T1000 (cell line): Measurements from ENCODE around the gene POT1.
"Not testable (repeated sequence)": the region's sequence is repeated elsewhere in the genome, so short reads cannot be mapped to it uniquely, and the experiment has no call there.

ENCODE experiments used
- DNase-seq: peaks from one replicate; lab custom pipeline; 2025; ENCODE audit warnings: mixed read lengths; lab: John Stamatoyannopoulos, UW

The POT1 gene, protein sequence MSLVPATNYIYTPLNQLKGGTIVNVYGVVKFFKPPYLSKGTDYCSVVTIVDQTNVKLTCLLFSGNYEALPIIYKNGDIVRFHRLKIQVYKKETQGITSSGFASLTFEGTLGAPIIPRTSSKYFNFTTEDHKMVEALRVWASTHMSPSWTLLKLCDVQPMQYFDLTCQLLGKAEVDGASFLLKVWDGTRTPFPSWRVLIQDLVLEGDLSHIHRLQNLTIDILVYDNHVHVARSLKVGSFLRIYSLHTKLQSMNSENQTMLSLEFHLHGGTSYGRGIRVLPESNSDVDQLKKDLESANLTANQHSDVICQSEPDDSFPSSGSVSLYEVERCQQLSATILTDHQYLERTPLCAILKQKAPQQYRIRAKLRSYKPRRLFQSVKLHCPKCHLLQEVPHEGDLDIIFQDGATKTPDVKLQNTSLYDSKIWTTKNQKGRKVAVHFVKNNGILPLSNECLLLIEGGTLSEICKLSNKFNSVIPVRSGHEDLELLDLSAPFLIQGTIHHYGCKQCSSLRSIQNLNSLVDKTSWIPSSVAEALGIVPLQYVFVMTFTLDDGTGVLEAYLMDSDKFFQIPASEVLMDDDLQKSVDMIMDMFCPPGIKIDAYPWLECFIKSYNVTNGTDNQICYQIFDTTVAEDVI

DNA sequence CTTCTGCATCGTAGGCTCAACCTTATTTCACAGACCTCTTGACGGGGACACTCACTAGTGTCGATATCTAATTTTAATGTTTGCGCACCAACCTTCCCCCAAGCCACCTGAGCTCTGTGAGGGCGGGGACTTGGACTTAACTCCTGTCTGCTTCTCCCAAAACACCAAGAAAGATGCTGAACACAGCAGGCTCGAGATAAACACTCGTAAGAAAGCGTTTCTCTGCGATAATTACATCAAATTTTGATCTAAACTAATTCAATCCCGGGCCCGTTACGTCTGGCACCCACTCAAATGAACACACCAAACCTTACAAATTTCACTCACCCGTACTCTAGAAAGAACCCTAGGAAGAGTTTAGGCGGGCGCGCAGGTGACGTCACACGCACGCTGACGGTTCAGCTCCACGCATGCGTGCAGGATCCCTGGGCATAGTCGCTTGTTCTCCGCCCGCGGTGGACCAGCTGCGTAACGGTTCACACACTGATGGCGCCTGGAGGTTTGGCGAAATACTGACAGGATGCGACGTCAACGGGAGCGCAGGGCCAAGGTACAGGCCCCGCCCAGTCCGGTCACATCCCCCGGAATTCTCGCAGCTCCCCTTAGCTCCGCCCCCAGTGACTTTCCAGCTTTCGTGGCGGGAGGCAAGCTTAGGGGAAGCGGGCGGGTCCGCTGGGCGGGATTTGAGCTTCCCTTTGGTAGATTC lies at the start of gene POT1:
Gene POT1, minus strand, starts transcription at position 359 of the 706 bp plus-strand sequence. CDS start 32,652 bp downstream, outside the sequence.
- DNase-seq = peak; percentile 96

DNA sequence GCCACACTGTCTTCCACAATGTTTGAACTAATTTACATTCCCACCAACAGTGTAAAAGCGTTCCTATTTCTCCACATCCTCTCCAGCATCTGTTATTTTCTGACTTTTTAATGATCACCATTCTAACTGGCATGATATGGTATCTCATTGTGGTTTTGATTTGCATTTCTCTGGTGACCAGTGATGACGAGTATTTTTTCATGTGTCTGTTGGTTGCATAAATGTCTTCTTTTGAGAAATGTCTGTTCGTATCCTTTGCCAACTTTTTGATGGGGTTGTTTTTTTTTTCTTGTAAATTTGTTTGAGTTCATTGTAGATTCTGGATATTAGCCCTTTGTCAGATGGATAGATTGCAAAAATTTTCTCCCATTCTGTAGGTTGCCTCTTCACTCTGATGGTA lies 45.5 kb upstream of the POT1 start:
- not testable (repeated sequence) for DNase-seq

DNA sequence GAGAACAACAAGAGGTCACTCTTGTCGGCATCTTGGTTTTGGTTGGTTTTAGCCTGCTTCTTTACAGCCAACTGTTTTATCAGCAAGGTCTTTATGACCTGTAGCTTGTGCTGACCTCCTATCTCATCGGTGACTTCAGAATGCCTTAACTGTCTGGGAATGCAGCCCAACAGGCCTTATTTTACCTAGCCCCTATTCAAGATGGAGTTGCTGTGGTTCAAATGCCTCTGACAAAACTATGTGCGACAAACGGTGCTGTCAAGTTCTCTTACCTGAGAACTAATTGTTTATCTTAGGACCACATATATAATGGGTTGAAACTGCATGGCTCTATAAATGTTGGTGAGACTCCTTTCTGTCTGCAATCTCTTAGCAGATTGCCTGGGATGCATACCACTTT lies 35.9 kb upstream of the POT1 start:
- no peak for DNase-seq

DNA sequence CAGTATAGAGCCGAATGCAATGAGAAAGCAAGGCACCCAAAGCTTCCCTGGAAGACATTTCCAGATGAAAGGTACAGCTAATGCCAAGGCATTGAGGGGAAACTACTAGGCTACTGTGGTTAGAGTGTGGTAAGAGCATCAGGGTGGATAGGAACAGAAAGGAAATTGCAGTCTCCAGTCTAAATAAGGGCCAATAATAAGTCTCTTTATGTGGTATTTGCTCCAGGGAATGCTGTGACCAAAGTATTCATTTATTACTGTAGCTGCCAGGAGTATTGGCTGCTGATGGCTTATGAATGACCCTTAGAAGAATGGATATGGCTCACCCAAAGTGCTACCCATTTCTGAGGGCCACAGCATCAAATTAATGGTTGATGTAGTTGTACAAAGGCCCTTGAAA lies 30.1 kb upstream of the POT1 start:
- no peak for DNase-seq

DNA sequence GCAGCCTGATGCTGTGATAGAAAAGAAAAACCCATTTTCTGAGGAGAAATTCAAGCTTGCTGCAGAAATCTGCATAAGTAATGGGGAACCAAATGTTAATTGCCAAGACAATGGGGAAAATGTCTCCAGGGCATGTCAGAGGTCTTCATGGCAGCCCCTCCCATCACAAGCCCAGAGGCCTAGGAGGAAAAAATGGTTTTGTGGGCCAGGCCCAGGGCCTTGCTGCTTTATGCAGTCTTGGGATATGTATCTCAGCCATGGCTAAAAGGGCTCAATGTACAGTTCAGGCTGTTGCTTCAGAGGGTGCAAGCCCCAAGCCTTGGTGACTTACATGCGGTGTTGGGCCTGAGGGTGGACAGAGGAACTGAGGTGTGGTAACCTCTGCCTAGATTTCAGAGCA lies 28.3 kb upstream of the POT1 start:
- DNase-seq = not testable (repeated sequence)

DNA sequence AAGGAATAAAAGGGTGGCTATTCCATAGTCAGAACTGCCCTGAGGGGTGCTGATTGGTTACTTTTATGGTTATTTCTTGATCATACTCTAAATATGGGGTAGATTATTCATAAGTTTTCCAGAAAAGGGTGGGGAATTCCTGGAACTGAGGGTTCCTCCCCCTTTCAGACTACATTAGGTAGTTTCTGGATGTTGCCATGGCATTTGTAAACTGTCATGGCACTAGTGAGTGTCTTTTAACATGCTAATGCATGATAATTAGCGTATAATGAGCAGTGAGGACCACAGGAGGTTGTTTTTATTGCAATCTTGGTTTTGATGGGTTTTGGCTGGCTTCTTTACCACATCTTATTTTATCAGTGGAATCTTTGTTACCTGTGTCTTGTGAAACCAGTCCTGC lies 26.5 kb upstream of the POT1 start:
- no peak for DNase-seq

DNA sequence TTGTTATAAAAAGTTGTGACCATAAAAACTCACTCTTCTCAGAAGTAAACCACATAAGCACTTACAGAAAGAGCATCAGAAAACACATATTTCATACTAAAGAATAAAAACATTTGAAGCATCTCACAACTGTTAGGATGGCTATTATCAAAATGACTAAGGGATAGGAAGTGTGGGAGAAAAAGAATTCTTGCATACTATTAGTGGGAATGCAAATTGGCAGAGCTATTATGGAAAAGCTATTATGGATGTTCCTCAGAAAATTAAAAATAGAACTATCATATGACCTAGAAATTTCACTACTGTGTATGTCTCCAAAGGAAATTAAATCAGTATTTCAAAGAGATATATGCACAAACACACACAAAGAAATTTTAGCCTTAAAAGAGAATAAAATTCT lies 25.2 kb upstream of the POT1 start:
- no peak for DNase-seq

DNA sequence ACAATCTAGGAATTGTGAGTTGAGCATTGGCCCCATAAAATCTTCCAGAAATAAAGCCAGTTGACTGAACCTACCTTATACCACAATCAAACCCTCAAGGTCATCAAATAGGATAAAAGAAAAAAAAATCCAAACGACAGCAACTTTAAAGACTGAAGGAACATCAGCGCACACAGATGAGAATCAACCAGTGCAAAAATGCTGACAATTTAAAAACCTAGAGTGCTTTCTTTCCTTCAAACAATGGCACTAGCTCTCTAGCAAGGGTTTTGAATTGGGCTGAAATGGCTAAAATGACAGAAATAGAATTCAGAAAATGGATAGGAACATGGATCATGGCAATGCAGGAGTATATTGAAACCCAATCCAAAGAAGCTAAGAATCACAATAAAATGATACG lies 16.1 kb upstream of the POT1 start:
- no peak for DNase-seq

DNA sequence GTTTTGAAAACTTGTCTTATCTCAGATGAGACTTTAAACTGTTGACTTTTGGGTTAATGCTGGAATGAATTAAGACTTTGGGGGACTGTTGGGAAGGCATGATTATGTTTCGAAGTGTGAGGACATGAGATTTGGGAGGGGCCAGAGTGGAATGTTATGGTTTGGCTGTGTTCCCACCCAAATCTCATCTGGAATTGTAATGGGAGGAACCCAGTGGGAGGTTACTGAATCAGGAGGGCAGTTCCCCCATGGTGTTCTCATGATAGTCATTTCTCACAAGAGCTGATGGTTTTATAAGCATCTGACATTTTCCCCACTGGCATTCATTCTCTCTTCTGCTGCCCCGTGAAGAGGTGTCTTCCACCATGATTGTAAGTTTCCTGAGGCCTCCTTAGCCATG lies 13.8 kb upstream of the POT1 start:
- DNase-seq = no peak

DNA sequence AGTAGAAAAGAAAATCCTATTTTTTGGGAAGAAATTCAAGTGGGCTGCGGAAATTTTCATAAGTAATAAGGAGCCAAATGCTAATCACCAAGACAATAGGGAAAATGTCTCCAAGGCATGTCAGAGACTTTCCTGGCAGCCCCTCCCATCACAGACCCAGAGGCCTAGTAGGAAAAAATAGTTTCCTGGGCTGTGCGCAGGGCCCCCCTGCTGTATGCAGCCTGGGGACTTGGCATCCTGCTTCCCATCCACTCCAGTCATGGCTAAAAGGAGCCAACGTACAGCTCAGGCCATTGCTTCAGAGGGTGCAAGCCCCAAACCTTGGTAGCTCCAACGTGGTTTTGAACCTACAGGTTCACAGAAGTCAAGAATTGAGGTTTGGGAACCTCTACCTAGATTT lies 12.8 kb upstream of the POT1 start:
- DNase-seq = no peak

DNA sequence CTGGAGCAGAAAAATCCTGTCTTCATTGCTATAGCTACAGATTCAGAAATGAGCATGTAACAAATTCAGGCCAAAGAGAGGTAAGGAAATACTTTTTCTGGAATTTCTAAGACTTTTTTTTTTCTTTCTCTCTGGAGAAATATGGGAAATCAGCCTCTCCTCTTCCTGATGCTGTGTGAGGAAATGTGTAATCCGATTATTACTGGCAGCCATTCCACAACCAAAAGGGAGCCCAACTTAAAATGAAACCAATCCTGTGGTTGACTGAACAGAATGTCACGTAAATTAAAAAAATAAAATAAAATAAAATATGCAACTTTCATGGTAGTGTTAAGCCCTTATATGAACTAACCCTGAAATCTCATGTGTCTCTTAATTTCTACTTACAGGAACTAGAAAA lies 10.7 kb upstream of the POT1 start:
- no peak for DNase-seq

DNA sequence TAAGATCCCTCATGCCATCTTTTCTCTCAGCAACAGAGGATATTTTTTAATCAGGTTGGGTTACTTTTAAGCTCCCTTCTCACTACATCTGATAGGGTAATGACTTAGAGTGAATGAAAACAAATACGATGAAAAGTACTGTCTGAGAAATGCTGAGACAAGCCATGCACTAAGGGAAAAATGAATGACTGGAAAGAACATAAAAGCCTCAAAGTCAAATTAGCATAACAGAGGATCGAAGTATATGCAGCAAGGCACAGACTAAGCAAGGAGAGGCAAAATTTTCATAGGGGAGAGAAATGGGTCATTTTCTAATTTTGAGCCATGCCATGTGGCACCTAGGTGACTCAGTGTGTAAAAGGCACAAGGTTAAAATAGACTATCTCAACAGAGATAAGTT lies 8.5 kb upstream of the POT1 start:
- no peak for DNase-seq

DNA sequence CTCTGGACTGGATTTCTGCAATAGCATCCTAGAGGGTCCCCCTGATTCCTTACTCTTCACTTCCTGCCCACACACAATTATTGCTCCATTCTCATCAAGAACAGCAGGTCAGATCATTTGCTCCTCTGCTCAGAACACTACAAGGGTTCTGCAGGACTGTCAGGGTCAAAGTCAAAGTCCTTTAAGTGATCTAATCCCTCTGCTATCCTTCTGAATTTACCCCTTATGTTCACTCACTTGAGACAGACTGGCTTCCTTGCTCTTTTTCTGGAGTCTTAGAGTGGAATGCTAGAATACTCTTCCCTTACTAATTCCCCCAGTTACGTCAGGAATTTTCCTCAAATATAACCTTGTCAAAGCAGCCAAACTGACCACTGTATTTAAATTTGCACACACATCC lies 7.5 kb upstream of the POT1 start:
- DNase-seq = no peak

DNA sequence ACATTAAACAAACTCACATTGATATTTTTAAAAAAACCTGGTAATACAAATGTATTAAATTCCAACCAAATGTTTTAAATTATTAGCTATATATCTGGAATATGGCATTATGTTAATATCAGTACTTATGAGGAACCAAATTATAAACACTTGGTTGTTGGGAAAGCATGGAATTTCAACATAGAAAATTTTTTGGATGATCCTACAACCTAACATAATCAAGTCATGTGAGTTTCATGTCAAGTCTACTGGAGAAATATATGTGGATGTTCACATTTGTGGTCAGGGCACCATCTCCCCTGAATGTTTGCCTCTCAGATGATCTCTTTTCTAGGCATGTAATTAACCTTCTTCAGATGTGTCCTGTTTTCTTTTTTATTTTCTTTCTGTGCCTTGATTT lies 5.2 kb upstream of the POT1 start:
- DNase-seq = no peak

DNA sequence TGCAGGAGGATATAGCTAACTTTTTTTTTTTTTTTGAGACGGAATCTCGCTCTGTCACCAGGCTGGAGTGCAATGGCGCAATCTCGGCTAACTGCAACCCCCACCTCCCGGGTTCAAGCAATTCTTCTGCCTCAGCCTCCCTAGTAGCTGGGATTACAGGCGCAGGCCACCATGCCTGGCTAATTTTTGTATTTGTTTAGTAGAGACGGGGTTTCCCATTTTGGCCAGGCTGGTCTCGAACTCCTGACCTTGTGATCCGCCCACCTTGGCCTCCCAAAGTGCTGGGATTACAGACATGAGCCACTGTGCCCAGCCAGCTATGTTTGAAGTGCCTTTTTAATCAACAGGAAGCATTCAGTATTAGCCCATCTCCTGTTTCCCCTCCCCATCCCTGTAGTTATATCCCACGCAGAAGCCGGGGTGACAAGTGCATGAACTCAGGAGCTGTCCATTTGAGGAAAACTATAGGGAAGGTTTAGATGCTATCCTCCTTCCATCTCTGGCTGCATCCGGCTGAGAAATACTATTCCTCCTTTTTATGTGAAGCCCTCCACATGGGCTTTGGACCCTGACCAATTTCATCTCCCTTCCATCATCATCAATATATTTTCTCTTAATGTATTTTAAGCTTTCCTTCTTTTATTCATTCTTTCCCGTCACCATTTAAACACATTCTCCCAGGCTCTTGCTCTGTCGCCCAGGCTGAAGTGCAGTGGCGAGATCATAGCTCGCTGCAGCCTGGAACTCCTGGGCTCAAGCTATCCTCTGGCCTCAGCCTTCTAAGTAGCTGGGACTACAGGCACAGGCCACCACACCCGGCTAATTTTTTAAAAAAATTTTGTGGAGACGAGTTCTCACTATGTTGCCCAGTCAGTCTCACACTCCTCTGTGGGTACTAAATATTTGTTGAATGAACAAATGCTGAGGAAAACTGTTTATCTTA lies 1.3 kb upstream of the POT1 start:
- no peak for DNase-seq

DNA sequence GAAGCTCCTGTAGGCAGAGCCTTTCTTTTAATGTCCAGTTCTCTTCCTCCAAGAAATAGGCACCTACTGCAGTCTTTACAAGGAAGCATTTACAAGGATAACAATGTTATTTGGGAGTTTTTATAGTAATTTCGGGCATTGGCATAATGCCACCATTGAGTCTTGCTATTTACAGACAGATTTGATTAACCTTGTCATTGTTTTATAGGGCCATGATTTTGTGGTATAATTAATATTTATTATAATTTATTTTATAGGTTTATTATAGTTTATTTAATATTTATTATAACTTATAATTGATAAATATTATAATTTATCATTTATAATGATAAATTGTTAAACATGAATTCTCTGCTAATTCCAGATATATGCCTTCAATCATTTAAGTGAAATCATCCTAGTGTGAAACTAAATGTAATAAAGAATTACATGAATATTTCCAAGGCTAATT lies 573 bp upstream of the POT1 start:
- DNase-seq = no peak

DNA sequence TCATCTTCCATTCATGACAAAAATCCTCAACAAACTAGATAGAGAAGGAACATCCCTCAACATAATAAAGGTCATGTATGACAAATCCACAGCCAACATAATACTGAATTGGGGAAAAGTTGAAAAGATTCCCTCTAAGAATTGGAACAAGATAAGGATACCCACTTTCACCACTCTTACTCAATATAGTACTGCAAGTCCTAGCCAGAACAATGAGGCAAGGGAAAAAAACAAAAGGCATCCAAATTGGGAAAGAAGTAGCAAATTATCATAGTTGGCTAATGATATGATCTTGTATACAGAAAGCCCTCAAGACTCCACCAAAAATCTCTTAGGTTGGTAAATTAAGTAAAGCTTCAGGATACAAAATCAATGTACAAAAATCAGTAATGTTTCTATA lies 4.7 kb downstream of the POT1 start:
- DNase-seq = no peak

DNA sequence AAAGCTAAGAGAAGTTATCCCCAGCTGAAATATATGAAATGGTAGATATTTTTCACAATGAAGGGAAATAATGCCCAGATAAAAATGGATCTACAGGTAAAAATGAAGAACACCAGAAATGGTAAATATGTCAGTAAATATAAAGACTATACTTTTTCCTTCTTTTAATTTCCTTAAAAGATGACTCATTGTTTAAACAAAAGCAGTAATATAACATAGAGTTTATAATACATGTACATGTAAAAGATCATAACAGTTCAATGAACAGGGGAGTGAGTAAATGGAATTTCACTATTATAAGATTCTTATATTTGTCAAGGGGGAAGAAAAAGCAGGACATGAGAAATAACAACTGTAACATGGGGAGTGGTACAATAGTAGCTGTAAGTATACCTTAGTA lies 7.4 kb downstream of the POT1 start:
- no peak for DNase-seq

DNA sequence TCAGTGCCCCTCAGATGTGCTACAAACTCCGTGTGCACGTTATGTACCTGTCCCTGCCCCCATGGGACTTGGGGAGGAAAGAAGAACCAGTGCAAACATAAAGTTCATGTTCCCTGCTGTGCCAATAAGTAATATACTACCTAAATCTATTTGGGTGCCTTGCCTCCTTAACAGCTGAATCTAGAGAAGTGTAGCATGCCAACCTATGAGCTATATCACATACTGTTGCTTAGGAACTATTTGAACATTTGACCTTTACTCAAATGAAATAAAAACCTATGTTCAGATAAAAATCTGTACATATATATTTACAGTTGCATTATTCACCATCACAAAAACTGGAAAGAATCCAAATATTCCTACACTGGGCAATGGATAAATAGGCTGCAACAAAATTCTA lies 9.8 kb downstream of the POT1 start:
- DNase-seq = no peak

DNA sequence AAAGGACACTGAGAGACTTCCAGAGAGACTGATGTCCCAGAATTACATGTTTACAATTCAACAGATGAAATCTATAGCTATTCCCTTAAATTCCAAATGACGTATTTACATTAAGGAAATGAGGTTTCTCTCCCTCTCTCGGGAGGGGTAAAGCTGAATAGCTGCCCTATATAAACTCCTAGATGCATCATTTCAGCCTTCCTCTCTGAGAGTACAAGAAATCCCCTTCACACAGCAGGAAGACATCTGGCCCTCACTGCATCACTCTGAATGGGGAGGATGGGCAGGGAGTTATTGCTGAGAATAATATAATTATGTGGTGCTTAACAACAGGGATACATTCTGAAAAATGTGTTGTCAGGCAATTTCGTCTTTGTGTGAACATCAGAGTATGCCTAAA lies 11.0 kb downstream of the POT1 start:
- no peak for DNase-seq

DNA sequence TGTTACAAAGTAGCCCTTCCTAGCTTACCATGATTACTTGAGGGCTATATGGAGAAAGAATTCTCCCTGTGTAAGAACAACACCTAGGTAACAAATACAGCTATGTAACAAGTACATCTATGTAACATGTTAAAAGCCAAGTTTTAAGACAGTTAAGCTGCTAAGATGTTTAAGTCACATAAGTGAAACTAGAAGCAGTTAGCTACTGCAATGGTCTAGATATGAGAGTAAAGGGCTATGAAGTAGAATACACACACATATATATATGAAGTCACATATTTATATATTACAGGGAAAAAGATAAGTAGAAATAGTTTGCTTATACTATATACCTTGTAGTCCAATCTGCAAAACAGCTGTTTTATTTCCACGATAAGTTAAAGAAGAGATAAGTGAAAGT lies 14.4 kb downstream of the POT1 start:
- no peak for DNase-seq

DNA sequence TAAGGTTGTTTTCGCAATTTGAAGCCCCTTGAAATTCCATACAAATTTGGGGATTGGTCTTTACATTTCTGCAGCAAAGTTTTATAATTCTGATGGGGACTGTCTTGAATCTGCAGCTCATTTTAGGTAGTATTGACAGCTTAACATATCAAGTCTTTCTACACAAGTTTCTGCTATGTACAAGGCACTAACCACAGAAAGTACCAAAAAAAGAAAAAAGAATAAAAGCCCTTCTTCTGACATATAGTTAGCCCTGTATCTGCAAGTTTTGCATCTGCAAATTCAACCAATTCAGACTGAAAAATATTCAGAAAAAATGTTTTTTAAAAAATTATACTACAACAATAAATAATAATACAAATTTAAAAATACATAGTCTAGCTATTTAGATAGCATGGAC lies 15.3 kb downstream of the POT1 start:
- no peak for DNase-seq
